ENCODE data around the gene TPCN1.

The TPCN1 gene

DNA sequence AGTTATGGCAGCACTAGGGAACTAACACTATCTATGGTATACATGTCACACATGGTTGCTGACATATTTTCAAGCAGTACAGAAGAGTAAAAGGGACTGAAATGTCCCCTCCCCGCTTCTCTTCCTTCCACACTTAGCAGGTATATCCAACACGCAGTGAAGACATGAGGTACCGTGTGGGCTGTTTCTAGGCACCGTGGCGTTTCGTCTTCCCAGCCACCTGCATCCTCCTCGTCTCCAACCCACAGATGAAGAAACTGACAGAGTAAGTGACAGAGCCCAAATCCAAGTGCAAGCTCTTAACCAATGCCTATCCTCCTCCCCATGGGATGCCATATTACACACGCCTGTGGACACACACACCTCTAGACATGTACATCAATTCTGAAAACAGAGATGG, 81.2 kb downstream of the TPCN1 start:
- no peaks in the 10 kb centered on the region for H3K36me3 ChIP-seq (ENCODE audit: insufficient read depth)
- TF ChIP-seq, protein P1, sequence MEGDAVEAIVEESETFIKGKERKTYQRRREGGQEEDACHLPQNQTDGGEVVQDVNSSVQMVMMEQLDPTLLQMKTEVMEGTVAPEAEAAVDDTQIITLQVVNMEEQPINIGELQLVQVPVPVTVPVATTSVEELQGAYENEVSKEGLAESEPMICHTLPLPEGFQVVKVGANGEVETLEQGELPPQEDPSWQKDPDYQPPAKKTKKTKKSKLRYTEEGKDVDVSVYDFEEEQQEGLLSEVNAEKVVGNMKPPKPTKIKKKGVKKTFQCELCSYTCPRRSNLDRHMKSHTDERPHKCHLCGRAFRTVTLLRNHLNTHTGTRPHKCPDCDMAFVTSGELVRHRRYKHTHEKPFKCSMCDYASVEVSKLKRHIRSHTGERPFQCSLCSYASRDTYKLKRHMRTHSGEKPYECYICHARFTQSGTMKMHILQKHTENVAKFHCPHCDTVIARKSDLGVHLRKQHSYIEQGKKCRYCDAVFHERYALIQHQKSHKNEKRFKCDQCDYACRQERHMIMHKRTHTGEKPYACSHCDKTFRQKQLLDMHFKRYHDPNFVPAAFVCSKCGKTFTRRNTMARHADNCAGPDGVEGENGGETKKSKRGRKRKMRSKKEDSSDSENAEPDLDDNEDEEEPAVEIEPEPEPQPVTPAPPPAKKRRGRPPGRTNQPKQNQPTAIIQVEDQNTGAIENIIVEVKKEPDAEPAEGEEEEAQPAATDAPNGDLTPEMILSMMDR (conservative IDR thresholded peaks at IDR 0.05; ENCODE audit: low read depth, low read length), result no peak
- no peak overlapping the region for H3K27ac ChIP-seq
- H3K79me2 ChIP-seq (ENCODE audit: insufficient read depth, low read depth), result no peaks in the 10 kb centered on the region
- no peak overlapping the region for H3K9ac ChIP-seq
- H3K4me1 ChIP-seq (ENCODE audit: low read depth, poor library complexity, severe bottlenecking), result no peaks in the 10 kb centered on the region
- no peak overlapping the region for H3K4me3 ChIP-seq (IDR thresholded peaks at IDR 0.05; ENCODE audit: insufficient read depth, low read depth, low read length)
- H4K20me1 ChIP-seq (ENCODE audit: insufficient read depth), result no peaks in the 10 kb centered on the region
- no peaks in the 10 kb centered on the region for H3K27me3 ChIP-seq (ENCODE audit: insufficient read depth, low read depth)
- H2AFZ ChIP-seq (ENCODE audit: low read depth), result no peak overlapping the region
- no peak overlapping the region for H3K4me2 ChIP-seq

GRCh38 chr12:113302886-113303640, 81.8 kb downstream of the TPCN1 start:
- Histone ChIP-seq H3K27ac (no peak overlapping the region), H3K4me3 (IDR thresholded peaks at IDR 0.05; ENCODE audit: insufficient read depth, low read depth, low read length) (no peak overlapping the region), H3K79me2 (ENCODE audit: insufficient read depth, low read depth) (no peaks in the 10 kb centered on the region), H2AFZ (ENCODE audit: low read depth) (no peak overlapping the region), H3K36me3 (ENCODE audit: insufficient read depth) (no peaks in the 10 kb centered on the region), H3K4me2 (no peak overlapping the region), H3K4me1 (ENCODE audit: low read depth, poor library complexity, severe bottlenecking) (no peaks in the 10 kb centered on the region), H3K9ac (no peak overlapping the region), H3K27me3 (ENCODE audit: insufficient read depth, low read depth) (no peaks in the 10 kb centered on the region), H4K20me1 (ENCODE audit: insufficient read depth) (no peaks in the 10 kb centered on the region)
- TF ChIP-seq, protein P1 (conservative IDR thresholded peaks at IDR 0.05; ENCODE audit: low read depth, low read length), result no peak

- Histone ChIP-seq H3K27me3 (ENCODE audit: insufficient read depth, low read depth) (no peaks in the 10 kb centered on the region), H3K4me1 (ENCODE audit: low read depth, poor library complexity, severe bottlenecking) (no peaks in the 10 kb centered on the region), H3K4me3 (IDR thresholded peaks at IDR 0.05; ENCODE audit: insufficient read depth, low read depth, low read length) (no peak overlapping the region), H3K4me2 (no peak overlapping the region), H3K27ac (no peak overlapping the region), H3K9ac (no peak overlapping the region), H3K79me2 (ENCODE audit: insufficient read depth, low read depth) (no peaks in the 10 kb centered on the region), H3K36me3 (ENCODE audit: insufficient read depth) (no peaks in the 10 kb centered on the region), H4K20me1 (ENCODE audit: insufficient read depth) (no peaks in the 10 kb centered on the region), H2AFZ (ENCODE audit: low read depth) (no peak overlapping the region)
- TF ChIP-seq, protein P1 (conservative IDR thresholded peaks at IDR 0.05; ENCODE audit: low read depth, low read length), result no peak
These were observed 84.1 kb downstream of the TPCN1 start for GRCh38 chr12:113305281-113305856.

DNA sequence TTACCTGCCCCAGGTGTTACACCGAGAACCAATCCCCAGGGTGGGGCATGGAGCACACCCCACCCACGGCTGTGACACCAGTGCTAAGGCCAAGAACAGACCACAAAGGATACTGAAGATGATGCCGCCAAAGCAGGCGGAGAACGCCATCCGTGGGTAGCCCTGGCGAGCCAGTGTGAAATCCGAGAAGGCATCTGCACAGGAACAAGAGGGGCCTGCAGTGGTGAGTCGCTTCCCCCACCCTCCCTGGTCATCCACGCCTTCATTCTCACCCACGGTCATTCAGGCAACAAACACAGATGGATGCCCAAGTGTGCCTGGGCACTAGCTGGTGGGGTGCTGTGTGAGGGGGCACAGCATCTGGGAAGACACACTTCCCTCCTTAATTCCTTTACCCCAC, 85.1 kb downstream of the TPCN1 start:
- Histone ChIP-seq H3K27ac (no peak overlapping the region), H2AFZ (ENCODE audit: low read depth) (no peak overlapping the region), H3K4me2 (no peak overlapping the region), H3K4me3 (IDR thresholded peaks at IDR 0.05; ENCODE audit: insufficient read depth, low read depth, low read length) (no peak overlapping the region), H3K27me3 (ENCODE audit: insufficient read depth, low read depth) (no peaks in the 10 kb centered on the region), H3K79me2 (ENCODE audit: insufficient read depth, low read depth) (no peaks in the 10 kb centered on the region), H4K20me1 (ENCODE audit: insufficient read depth) (no peaks in the 10 kb centered on the region), H3K4me1 (ENCODE audit: low read depth, poor library complexity, severe bottlenecking) (no peaks in the 10 kb centered on the region), H3K36me3 (ENCODE audit: insufficient read depth) (no peaks in the 10 kb centered on the region), H3K9ac (no peak overlapping the region)
- TF ChIP-seq, protein P1 (conservative IDR thresholded peaks at IDR 0.05; ENCODE audit: low read depth, low read length), result no peak

Measured in KMS-11 (cell line).